GM12878 (cell line): ENCODE measurements around the gene CKB. TPM values are rescaled to one million over a fixed set of nuclear protein-coding genes. Genes with fewer than 3 reads are reported as not detected.

ENCODE experiments used
- ATAC-seq: fragments of 200-7000 bp; cut with Tn5 transposase; 3 replicates; pipeline ENCODE4 v1.9.1; 2020; ENCODE audit warnings: mild to moderate bottlenecking, moderate library complexity
- BruUV-seq: library from RNA; stranded (reverse); fragments of 400-500 nt; replicated peaks from 2 replicates; lab custom pipeline; 2021; lab: Mats Ljungman, UMichigan
- CTCF ChIA-PET: fragments of 300-600 bp; sonication (Branson Sonifier 250); formaldehyde crosslinking; extraction: SDS; loops from one replicate; lab custom pipeline; 2021; ENCODE audit warnings: inconsistent platforms; lab: Yijun Ruan, JAX
- POLR2A ChIA-PET: fragments of 350-600 bp; formaldehyde crosslinking; extraction: SDS; loops from one replicate; lab custom pipeline; 2021; ENCODE audit warnings: inconsistent platforms; lab: Charles Lee
- RAD21 ChIA-PET: fragments of 300-600 bp; sonication (Branson Sonifier 250); formaldehyde crosslinking; loops from one replicate; lab custom pipeline; 2023; ENCODE audit warnings: antibody characterized with exemption; ENCODE audit not compliant: unreplicated experiment; lab: Charles Lee
- SMC1A ChIA-PET: fragments of 300-600 bp; sonication (Branson Sonifier 250); formaldehyde crosslinking; loops from one replicate; lab custom pipeline; 2023; ENCODE audit not compliant: unreplicated experiment, uncharacterized antibody; lab: Charles Lee
- DNase-seq: peaks from one replicate; pipeline ENCODE4 v3.0.0-alpha.2; 2011; ENCODE audit warnings: low read depth, low spot score
- FAIRE-seq: peaks from 3 replicates; lab custom pipeline; 2011; peaks lifted over from hg19 to GRCh38; lab: Jason Lieb, UNC
- H2AFZ ChIP-seq: 2 replicates; pipeline ENCODE4 v1.6.0; 2011; ENCODE audit warnings: low read depth, low read length, control low read depth; ENCODE audit not compliant: control insufficient read depth
- H3K27ac ChIP-seq: 2 replicates; pipeline ENCODE4 v1.5.1; 2011; ENCODE audit warnings: control low read depth; ENCODE audit not compliant: control insufficient read depth, insufficient read depth
- H3K27me3 ChIP-seq, 2 experiments: replicated peaks in 1 of 2; 2 replicates each; pipeline versions ENCODE4 v1.6.0 to v1.6.1; 2011; ENCODE audit warnings: low read length in 1 of 2; ENCODE audit not compliant: control insufficient read depth in 2 of 2, insufficient read depth in 2 of 2
- H3K36me3 ChIP-seq, 2 experiments: 2 replicates each; pipeline ENCODE4 v1.5.1; 2011; ENCODE audit warnings: low read length in 1 of 2; ENCODE audit not compliant: control insufficient read depth in 2 of 2, insufficient read depth in 2 of 2
- H3K4me1 ChIP-seq: 2 replicates; pipeline ENCODE4 v1.6.1; 2011; ENCODE audit warnings: mild to moderate bottlenecking, low read length, moderate library complexity, mixed read lengths; ENCODE audit not compliant: control insufficient read depth, insufficient read depth
- H3K4me2 ChIP-seq: 2 replicates; pipeline ENCODE4 v1.6.0; 2011; ENCODE audit warnings: control low read depth; ENCODE audit not compliant: control insufficient read depth, insufficient read depth
- H3K4me3 ChIP-seq: fragments of 200-600 bp; sonication (generic); 2 replicates; pipeline ENCODE4 v1.5.1; 2016
- H3K79me2 ChIP-seq: 2 replicates; pipeline ENCODE4 v1.6.0; 2011; ENCODE audit warnings: low read length; ENCODE audit not compliant: control insufficient read depth, insufficient read depth
- H3K9ac ChIP-seq: 2 replicates; pipeline ENCODE4 v1.8.0; 2011; ENCODE audit warnings: low read length, control low read depth, mixed read lengths; ENCODE audit not compliant: control insufficient read depth, insufficient read depth
- H3K9me3 ChIP-seq: replicated peaks from 3 replicates; pipeline ENCODE4 v1.5.1; 2011; ENCODE audit warnings: mild to moderate bottlenecking, low read length; ENCODE audit not compliant: control insufficient read depth, insufficient read depth
- H4K20me1 ChIP-seq: 2 replicates; pipeline ENCODE4 v1.6.0; 2011; ENCODE audit not compliant: control insufficient read depth, insufficient read depth
- CBX3 ChIP-seq: fragments of 200-600 bp; sonication (generic); IDR thresholded peaks from 2 replicates; pipeline ENCODE4 v1.6.1; 2016; ENCODE audit warnings: low read depth, borderline replicate concordance
- KAT2A ChIP-seq: conservative IDR thresholded peaks from 2 replicates; pipeline ENCODE4 v1.6.1; 2011; ENCODE audit warnings: low read depth, low read length; ENCODE audit not compliant: control insufficient read depth
- MYC ChIP-seq: IDR thresholded peaks from 2 replicates; pipeline ENCODE4 v1.6.1; 2011; ENCODE audit warnings: mild to moderate bottlenecking, low read length, moderate library complexity, inconsistent platforms; ENCODE audit not compliant: insufficient read depth, insufficient replicate concordance, insufficient read length, severe bottlenecking
- NR2F1 ChIP-seq: fragments of 450-650 bp; conservative IDR thresholded peaks from 2 replicates; pipeline ENCODE4 v1.6.1; 2017; ENCODE audit warnings: mild to moderate bottlenecking
- RELA ChIP-seq: fragments of 450-650 bp; IDR thresholded peaks from 2 replicates; pipeline ENCODE4 v1.8.0; 2014; ENCODE audit warnings: borderline replicate concordance; ENCODE audit not compliant: partially characterized antibody
- SMARCA5 ChIP-seq: fragments of 450-650 bp; IDR thresholded peaks from 2 replicates; pipeline ENCODE4 v1.6.1; 2017; ENCODE audit warnings: mild to moderate bottlenecking
- SMC3 ChIP-seq: IDR thresholded peaks from 2 replicates; pipeline ENCODE4 v1.6.1; 2011; ENCODE audit warnings: low read length, improper control_type of control experiment, borderline replicate concordance
- WGBS: methylation state at CpG from one replicate; pipeline ENCODE4 v1.1.6; 2016; ENCODE audit warnings: low lambda C conversion rate; ENCODE audit not compliant: insufficient replicate concordance, insufficient coverage; ENCODE audit errors: missing lambda C conversion rate; 5-methylcytosine and 5-hydroxymethylcytosine counted together
- in situ Hi-C: fragments of 300-500 bp; cut with MboI; formaldehyde crosslinking; loops from 9 replicates; pipeline ENCODE4 v1.14.3; 2018; ENCODE audit warnings: mixed read lengths
- intact Hi-C: fragments of 100-400 bp; cut with micrococcal nuclease; formaldehyde crosslinking; loops from one replicate; pipeline ENCODE4 v1.14.2; 2022; ENCODE audit not compliant: unreplicated experiment
- polyA plus RNA-seq, 11 experiments: library from polyadenylated mRNA; depleted of rRNA in 4 of 11; unstranded in 6 of 11; stranded (reverse) in 5 of 11; fragments of >200 nt; fragmentation: Nextera tagmentation in 4 of 11; fragmentation: Illumina TruSeq in 1 of 11; extraction: Ambion mirVana in 4 of 11; extraction: Trizol in 1 of 11; gene quantifications; 1 replicate in 1 of 11; 2 replicates in 10 of 11; pipeline versions ENCODE4 v1.2.1 to v1.2.3, GENCODE V29; 2011 to 2016; ENCODE audit warnings: inconsistent platforms in 2 of 11, missing spikeins in 2 of 11, low read depth in 1 of 11
- total RNA-seq, 4 experiments: library from RNA; depleted of rRNA in 3 of 4; stranded (reverse); fragments of >200 nt in 3 of 4; fragmentation: Illumina TruSeq in 1 of 4; extraction: Trizol in 1 of 4; gene quantifications; 2 replicates each; pipeline versions ENCODE4 v1.2.1 to v1.2.3, GENCODE V29; 2013 to 2021
- TF ChIP-seq, protein P1 (sequence below): fragments of 450-650 bp; IDR thresholded peaks from 2 replicates; pipeline ENCODE4 v1.6.1; 2017; ENCODE audit warnings: antibody characterized with exemption, mild to moderate bottlenecking, moderate library complexity

CKB gene
- total and polyA plus RNA-seq, 10 of the 15 experiments (the other 5 are each of a cell fraction or from before 2014, with no cell fraction given), result 0.40 to 6.1 (median 2.3) TPM

DNA sequence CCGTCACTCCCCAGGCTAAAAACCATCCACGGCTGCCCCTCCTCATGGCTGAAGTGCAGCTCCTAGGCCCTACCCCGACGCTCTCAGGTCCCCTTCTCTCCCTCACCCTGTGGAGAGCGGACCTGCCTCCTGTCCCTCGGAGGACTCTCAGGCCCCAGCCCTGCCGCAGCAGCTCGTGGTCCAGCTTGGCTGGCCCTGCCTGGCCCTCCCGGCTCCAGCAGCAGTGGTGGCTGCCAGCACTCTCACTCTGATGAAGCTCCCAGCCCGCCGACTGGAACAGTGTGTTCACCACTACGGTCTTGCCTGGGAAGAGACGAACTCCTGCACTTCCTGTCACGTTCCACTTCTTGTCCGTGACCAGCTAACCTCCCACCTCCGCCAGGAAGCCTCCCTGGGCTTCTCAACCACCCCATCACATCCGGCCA is 28.7 kb upstream of the CKB start:
- ChIA-PET CTCF (interaction anchor here (1.3 kb wide), 1 partner anchor 20 kb away, joined by 4 read pairs; no protein-coding TSS in a partner anchor), POLR2A (no interaction called here), RAD21 (interaction anchor here (0.6 to 1.5 kb wide), 2 partner anchors 29 to 154 kb away, joined by 3 to 5 read pairs; partner anchors contain the start of gene CKB), SMC1A (interaction anchor here (1.5 kb wide), 1 partner anchor 33 kb away, joined by 4 read pairs; no protein-coding TSS in a partner anchor)
- H3K4me3 ChIP-seq, result no peak overlapping the region
- FAIRE-seq (no peak), ATAC-seq (no peak), DNase-seq (no peak)
- no peaks in the 10 kb centered on the region for H3K79me2 ChIP-seq
- H3K4me1 ChIP-seq, result no peaks in the 10 kb centered on the region
- no peaks in the 10 kb centered on the region for H3K27me3 ChIP-seq
- in situ Hi-C loops, result no loop called here
- TF ChIP-seq NR2F1 (no peak), KAT2A (no peak), CBX3 (no peak), RELA (no peak), SMARCA5 (no peak), SMC3 (no peak), MYC (no peak)
- TF ChIP-seq, protein P1, sequence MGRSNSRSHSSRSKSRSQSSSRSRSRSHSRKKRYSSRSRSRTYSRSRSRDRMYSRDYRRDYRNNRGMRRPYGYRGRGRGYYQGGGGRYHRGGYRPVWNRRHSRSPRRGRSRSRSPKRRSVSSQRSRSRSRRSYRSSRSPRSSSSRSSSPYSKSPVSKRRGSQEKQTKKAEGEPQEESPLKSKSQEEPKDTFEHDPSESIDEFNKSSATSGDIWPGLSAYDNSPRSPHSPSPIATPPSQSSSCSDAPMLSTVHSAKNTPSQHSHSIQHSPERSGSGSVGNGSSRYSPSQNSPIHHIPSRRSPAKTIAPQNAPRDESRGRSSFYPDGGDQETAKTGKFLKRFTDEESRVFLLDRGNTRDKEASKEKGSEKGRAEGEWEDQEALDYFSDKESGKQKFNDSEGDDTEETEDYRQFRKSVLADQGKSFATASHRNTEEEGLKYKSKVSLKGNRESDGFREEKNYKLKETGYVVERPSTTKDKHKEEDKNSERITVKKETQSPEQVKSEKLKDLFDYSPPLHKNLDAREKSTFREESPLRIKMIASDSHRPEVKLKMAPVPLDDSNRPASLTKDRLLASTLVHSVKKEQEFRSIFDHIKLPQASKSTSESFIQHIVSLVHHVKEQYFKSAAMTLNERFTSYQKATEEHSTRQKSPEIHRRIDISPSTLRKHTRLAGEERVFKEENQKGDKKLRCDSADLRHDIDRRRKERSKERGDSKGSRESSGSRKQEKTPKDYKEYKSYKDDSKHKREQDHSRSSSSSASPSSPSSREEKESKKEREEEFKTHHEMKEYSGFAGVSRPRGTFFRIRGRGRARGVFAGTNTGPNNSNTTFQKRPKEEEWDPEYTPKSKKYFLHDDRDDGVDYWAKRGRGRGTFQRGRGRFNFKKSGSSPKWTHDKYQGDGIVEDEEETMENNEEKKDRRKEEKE, result no peak
- H4K20me1 ChIP-seq, result no peaks in the 10 kb centered on the region
- no peaks in the 10 kb centered on the region for H3K9me3 ChIP-seq
- no peak overlapping the region for H2AFZ ChIP-seq
- H3K27ac ChIP-seq, result no peak overlapping the region
- BruUV-seq, result no TSS peak
- H3K9ac ChIP-seq, result no peak overlapping the region
- no peaks in the 10 kb centered on the region for H3K36me3 ChIP-seq
- intact Hi-C loops, result no loop called here
- H3K4me2 ChIP-seq, result no peak overlapping the region
- 84% methylated on average over 12 of the region's 17 CpGs for WGBS
